HG03460 (cell line): ENCODE measurements around the gene GDAP1L1.

Source experiments
- ATAC-seq: cut with Tn5 transposase; IDR thresholded peaks from one replicate; pipeline ENCODE4 v1.9.1; 2021; ENCODE audit not compliant: unreplicated experiment

GDAP1L1 gene

DNA sequence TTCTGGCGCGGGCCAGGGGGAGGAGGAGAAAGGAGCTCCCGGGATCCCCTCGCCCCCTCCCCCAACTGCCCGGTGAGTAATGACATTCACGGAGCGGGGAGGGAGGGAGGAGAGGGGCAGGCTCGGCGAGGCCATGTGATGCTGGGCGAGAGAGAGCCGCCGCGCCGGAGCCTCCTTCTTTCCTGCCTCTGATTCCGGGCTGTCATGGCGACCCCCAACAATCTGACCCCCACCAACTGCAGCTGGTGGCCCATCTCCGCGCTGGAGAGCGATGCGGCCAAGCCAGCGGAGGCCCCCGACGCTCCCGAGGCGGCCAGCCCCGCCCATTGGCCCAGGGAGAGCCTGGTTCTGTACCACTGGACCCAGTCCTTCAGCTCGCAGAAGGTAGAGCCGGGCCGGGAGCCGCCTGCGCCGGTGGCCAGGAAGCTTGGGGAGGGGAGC lies at the start of gene GDAP1L1:
Gene GDAP1L1 (plus strand): TSS at position 178 of the 441 bp plus-strand sequence. CDS start 27 bp downstream, at position 205.
- no peak for ATAC-seq

DNA sequence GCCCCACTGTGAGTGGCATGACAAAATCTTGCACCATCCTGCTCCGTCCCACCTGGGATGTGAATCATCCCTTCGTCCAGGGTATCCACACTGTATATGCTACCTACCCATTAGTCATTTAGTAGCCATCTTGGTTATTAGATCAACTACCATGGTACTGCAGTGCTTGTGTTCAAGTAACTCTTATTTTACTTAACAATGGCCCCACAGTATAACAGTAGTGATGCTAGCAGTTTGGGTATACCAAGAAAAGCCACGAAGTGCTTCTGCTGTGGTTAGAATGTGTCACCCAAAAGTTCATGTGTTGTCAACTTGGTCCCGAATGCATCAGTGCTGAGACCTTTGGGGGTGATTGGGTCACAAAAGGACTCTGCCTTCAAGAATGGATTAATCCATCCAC lies 48.2 kb upstream of the GDAP1L1 start:
- ATAC-seq: no peak

DNA sequence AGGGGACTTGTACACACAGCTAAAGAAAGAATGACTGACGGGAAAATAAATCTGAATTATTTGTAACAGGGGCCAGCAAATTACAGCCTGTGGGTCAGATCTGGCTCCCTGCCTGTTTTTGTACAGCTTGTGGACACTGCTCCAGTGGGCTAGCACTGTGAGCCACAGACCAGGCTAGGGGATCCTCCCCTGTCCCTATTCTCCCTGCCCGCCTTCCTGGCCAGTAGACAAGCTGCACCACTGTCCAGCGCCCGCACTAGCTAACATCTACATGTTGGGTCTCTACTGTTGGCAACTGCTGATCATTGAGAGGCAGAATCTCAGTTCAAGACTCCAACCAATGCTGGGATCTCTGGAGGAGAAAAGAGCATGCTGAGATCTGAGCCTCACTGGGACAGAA lies 47.2 kb upstream of the GDAP1L1 start:
- no peak for ATAC-seq

DNA sequence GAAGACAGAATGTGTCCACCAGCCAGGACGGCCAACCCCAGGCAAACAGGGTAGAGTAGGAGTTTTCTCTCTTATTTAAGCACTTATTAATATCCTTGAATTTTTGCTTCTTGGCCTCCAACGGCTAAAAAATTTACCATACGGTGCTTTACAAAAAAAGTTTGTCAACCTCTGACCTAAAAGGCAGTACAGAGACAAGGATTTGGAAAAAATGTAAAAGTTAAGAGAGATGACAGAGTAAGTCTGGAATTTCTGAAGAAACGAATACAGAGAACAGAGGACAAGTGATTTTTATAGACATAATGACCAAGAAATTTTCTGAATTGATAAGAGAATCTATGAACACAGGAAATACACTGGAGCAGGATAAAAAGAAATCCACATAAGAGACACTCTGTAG lies 46.7 kb upstream of the GDAP1L1 start:
- no peak for ATAC-seq

DNA sequence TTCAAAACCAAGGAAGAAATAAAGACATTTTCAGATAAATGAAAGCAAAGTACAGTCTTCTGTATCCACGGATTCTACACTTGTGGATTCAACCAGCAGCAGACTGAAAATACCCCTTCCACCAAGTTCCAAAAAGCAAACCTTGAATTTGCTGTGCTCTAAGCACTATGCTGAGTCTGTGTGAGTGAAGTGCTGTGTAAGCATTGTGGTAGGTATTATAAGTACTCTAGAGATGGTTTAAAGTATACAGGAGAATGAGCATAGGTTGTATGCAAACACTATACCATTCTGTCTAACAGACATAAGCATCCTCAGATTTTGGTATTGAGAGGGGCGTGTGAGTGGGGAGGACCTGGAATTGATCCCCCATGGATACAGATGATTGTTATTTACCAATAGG lies 46.1 kb upstream of the GDAP1L1 start:
- ATAC-seq: no peak

DNA sequence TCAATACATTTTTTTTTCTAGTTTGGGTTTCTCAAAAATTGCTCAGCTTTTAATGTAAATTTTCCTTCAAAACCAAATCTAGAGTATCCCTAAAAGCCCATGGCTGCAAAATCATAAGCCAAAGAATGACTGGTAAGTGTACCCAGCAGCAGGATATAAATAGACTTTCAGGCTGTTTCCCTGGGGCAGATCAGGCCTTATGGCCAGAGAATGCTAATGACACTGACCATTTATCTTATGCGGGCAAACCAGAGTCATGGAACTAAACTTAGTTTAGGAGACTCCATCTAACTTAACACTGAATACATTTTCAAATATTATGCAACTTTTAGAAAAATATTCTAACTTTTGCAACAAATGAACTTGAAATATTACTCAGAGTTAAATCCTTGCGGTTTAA lies 43.9 kb upstream of the GDAP1L1 start:
- ATAC-seq: no peak

DNA sequence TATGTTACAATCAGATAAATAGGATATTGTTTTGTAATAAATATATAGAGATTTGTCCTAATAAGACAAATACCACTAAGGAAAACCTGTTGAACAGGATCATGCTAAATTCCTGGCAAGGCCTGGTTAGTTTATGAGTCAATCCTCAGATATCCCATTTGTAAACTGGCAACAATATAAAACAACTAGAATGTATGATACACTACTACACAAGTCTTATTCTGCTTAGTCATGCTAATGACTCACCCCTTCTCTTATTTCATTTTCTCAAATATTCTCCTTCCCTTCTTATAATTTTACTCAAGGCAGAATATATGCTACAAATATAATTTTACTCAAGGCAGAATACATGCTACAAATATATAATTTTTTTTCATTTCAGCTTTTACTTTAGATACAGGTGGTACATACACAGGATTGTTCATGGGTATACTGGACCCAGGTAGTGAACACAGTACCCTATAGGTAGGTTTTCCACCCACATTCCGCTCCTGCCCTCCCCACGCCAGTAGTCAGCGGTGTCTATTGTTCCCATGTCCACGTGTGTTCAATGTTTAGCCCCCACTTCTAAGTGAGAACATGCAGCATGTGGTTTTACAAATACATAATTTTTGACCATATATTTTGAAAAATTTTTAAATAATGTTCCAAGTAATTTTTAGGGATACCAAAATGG lies 42.8 kb upstream of the GDAP1L1 start:
- no peak for ATAC-seq

DNA sequence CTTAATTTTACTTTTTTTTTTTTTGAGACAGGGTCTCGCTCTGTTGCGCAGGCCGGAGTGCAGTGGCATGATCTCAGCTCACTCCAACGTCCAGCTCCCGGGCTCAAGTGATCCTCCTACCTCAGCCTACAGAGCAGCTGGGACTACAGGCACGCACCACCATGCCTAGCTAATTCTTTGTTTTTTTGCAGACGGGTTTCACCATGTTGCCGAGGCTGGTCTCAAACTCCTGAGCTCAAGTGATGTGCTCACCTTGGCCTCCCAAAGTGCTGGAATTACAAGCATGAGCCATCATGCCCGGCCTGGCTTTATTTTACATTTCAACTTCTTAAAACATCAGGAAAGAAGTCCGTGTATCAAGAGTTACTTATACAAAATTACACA lies 42.3 kb upstream of the GDAP1L1 start:
- no peak for ATAC-seq

DNA sequence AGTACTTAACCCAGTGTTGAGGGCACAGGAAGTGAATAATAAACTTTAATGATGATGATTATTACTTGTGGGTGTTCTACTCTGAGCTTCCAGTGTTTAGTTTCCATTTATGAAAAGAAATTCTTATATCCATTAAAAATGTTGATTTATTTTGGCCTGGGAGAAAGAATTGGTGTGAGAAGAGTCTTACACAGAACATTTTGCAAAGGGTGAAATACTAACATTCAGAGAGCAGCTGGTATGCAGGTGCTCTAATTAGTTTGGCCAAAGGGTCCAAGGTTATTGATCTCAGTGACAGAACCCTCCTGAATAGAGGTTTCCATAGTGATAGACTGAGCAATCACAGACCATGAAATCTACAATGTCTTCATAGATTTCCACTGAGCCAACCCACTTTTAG lies 41.0 kb upstream of the GDAP1L1 start:
- no peak for ATAC-seq

DNA sequence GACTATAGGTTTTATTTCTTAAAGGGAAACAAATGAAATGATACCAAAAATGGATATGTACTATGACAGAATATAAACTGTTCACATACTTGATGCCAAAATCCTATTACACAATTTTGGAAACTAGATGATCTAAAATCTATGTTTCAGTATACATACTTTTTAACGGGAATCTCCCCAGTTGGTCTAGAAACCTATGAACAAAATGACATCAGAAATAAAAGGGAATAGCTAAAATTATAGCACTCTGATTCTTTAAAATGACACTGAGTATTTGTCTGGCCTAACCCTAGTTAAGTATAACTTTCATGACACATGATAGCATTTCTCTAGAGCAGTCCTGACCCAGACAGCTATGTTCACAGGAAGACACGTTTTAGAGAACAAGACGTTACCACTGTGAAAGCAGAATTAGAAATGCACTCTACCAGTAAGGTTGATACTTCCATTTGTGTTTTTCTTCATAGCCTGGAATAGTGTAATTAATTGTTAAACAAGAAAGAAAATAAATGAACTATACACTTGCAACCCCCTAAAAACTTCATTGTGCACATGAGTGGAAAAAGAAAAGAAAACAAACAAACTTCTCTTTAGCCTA lies 39.9 kb upstream of the GDAP1L1 start:
- no peak for ATAC-seq

DNA sequence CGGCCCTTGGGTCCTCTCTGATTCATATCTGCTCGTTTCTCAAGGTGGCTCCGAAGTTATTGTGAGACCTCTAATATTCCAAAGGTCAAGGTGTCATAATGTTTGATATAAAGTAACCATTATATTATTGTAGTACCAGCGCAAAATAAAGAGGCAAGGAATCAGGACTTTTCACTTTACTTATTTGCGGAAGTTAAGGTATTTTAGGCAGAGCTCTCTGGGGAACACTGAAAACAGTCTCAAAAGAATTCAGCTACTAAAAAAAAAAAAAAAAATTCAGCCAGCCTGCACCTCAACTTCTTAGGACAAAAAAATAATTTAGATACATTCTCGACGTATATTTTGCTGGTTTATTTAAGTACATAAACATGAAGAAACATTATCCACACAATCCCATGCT lies 38.9 kb upstream of the GDAP1L1 start:
- ATAC-seq: no peak

DNA sequence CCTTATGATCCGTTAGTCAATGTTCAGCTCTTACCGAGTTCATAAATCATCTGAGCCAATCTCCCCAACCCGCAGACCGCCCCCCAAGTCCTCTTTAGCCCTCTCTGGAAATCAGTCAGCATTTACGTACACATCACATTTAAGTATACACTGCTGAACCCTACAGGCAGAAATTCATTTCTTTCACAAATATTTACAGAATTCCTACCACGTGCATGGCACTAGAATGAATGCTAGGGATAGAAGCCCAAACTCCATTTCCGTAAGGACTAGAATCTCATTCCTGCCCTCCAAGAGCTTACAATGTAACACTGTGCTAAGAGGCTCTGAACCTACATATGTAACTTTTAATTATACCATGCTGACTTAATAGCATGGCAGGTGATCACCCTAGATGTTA lies 38.3 kb upstream of the GDAP1L1 start:
- ATAC-seq: no peak

DNA sequence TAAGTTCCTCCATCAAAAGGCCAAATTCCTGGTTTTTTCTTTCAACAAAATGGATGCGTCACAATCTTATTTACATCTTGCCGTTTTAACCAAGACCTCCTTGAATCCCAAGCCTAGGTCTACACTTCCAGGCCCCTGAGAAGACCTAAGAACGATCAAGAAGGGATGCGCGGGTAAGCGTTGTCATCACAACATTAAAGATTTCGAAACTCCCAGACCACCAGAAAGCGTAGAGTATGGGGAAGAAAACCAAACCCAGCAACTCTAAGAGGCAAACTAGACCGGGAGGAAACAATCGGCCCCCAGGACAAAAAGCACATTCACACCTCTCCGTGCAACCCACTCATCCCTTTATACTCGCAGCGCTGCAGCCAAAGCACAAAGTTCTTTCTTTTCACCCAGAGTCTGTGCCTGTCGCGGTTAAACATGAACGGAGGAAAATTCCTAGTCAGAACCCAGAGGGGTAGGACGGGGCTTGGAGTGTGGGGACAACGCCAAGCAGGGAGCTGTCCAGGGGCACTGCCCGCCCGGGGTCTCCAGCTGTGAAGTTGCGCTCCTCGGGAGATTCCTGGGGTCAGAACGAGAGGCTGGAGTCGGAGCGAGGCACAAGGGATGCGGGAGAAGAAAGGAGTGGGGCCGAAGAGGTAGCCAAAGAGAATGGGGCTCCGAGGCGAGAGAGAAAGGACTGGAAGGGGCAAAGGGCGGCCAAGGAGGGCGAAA lies 37.3 kb upstream of the GDAP1L1 start:
- ATAC-seq: no peak

DNA sequence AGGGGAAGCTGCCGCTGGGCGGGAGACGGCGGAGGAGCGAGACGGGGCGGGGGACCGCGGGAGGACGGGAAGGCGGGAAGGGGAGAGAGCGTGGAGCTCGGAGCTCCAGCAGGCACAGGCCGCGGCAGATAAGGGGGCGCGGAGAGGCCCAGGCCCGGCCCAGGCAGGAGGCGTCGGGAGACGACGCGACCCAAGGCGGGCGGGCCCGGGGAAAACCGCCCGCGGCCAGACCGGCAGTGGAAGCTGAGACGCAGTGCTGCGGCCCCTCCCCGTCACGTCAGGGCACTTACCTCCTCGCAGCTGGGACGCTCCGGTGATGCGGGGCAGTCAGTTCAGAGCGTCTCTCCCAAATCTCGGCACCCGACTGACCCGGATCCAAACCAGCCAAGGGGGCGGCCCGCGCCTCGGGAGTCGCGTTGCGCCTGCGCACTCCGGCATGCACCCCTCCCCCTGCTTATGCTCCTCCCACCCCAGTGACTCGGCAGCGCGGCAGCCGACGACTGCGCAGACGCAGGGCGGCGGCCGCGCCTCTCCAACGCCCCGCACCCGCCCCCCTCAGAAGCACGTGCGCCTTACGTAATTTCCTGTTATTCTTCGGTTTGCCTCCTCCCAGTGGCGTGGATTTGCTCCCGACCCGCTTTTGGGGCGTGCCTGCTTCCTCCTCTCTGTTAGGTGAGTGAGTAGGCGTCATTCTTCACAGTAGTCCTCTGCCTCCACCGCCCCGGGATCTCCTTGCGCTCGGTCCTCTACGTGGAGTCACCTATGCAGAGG lies 36.5 kb upstream of the GDAP1L1 start, which contains the start of gene OSER1:
Gene OSER1 (minus strand): TSS at position 366 of the 771 bp plus-strand sequence. CDS start 3,814 bp downstream, outside the sequence.
- ATAC-seq: peak; percentile 82

DNA sequence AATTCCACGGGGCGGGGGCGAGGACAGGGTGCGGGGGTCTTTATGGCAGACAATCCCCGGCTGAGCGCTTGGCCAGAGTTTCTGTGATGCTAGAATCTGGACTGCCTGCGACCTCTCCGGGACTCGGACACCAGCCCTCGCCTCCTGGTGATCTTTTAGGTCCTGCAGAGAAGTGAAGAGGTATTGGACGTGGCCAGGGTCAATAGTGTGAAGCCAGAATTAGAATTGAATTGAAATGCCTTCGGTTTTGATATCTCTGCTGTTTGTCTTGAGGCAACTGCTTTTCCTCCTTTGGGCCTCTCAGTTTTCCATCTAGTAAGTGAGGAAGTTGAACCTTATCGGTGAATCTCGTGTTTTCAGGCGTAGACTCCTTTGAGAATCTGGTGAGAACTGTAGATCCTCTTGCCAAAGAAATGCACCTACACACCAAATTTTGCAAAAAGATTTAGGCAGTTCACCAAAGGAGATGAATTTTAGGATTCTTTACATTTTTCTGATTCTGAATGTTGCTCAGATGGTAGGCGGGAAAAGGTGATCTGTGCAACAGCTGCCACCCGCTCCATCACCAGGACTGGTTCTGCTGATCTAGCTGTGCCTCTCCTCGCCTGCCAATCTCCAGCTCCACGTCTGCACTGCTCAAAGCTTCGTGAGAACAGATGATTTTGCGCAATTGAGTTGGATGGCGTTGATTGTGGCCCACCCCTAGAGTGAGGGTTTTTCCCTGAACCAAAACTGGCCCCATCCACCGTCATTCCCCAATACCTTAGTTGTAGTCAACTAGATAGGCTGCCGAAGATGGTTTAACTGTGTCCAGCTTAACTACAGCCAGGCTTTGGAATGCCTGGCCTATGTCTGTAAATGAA lies 35.7 kb upstream of the GDAP1L1 start:
- no peak for ATAC-seq

DNA sequence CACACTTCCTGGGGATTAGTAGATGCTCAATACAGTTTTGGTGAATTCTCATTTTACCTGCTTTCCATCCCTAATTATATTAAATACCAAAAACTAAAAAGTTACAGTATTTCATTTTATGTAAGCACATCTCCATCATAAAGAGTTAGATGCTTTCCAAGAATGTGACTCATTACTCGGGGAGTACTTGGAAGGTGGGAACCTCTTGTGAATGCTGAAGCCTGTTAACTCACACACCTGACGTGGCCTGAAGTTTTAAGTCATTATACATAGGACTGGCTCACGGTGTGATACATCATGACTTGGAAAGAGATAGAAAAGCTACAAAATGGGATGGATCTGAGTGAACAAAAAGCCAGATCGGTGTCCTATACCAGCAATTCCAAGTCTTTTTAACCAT lies 34.3 kb upstream of the GDAP1L1 start:
- ATAC-seq: no peak

DNA sequence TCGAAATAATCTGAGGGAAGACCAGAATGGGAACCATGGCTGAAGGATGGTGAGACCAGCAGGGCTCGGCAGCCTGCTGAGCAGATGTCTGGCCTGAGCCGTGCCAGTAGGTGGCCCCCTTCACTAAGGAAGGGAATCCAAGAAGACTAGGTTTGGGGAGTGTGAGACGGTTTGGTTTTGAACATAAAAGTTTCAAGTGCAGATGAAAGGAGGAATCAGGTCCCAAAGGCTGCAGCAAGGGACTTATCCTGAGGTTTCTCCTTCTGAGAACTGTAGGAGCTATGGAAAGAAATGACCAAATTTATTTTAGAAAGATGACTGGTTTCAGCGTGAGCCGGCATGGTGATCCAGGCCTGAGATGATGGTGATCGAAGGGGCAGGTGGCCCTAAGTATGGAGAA lies 32.0 kb upstream of the GDAP1L1 start:
- ATAC-seq: no peak

DNA sequence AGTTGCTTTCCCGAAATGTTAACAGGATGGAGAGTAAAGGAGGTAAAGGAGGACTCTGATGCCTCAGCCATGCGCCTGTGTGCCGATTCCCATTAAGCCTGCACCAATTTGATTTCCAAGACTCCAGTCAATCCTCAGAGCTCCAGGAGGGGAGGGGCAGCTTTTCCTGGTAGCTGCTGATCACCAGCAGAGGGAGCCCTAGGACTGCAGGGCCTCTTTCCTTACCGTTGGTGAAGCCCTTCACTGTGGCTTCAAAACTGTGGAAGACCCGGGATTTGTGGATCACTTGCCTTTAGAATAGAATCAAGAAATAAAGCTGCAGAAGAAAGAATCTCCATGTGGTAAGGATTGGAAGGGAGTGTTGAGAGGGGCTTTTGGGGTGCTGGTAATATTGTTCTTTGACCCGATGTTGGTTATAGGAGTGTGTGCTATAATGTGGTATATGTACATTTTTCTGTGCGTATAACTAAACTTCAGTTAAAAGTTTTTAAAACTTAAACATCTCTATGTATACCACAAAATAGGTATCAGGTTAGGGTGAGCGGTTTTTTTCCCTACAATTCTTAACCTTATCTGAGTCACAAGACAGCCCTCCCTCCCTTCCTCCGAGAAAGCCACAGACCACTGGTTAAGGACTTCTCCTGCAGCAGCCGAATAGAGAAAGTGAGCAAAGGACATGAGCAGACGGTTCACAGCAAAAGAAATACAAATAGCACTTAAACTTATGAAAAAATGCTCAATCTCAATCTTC lies 29.6 kb upstream of the GDAP1L1 start:
- no peak for ATAC-seq

DNA sequence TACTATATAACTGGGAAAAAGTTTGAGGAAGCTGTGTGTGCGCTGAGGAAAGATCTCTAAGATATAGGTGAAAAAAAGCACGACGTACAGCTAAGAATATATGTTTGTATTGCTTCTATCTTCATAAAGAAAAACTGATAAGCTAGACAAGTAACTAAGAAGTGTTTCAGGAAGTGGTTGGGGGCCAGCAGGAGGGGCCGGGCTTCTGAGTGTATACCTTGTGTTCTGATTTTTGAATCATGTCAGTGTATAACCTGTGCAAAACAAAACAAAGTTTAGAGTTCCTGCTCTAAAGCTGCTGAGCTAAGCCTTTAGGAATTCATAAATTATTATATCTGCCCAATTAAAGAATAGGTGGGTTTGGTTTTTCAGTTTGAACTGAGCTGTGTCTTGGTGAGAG lies 28.7 kb upstream of the GDAP1L1 start:
- ATAC-seq: no peak
